Frontal cortex (tissue), 4 donors: ENCODE measurements around the gene GRIN3B. TPM values are rescaled to one million over a fixed set of nuclear protein-coding genes. Genes with fewer than 3 reads are reported as not detected.

Source experiments
- DNase-seq, 2 donors: peaks; one replicate each; pipeline ENCODE4 v3.0.0; 2012; ENCODE audit warnings: low spot score in 2 of 2
- FAIRE-seq: peaks from 2 replicates; lab custom pipeline; 2012; peaks lifted over from hg19 to GRCh38; lab: Jason Lieb, UNC
- total RNA-seq: library from RNA; depleted of rRNA; stranded (reverse); fragments of >200 nt; gene quantifications from one replicate; pipeline ENCODE4 v1.2.3, GENCODE V29; 2014
- donor health status: control.
- donor health status: control.
- donor health status: control.

The GRIN3B gene
- total RNA-seq, 1 donor from 2014 or later = under 0.01 TPM

GRCh38 chr19:1038978-1039645 is 38.9 kb downstream of the GRIN3B start:
- no peak for FAIRE-seq

DNA sequence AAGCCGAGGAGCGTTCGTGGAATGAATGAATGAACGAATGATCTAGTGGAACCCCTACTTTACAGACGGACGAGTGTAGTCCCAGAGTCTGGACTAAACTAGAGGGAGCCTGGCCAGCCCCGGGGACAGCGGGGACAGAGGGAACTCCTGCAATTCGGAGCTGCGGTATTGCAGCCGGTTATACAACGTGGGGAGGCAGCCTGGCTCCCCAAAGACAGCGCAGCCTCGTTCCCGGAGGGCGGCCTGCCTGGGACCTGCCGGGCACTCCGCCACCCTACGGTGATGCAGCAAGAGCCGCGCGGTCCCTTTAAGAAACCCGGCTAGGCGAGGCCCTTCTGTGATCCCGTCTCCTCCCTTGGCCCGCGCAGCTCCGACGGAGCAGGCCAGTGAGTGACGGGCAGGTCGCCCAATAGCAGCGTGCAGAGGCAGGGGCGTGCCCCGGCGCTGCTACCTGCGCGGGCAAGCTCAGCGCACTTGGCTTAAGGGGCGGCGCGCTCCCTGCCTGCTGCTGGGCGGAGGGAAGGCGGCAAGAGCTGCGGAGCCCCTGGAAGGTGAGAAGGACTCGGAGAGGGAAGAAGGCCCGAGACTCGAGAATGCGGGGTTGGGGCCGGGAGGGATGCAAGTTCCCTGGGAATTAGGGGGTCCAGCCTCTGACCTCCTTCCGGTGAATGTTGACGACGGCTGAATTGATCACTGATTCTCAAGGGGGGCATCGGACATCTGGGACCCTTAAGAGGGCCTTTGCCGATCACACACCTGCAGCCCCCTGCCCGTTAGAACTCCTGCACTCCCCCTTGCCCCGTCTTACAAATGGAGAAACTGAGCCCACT is 39.6 kb downstream of the GRIN3B start, which contains the start of gene ABCA7:
Gene ABCA7, plus strand, starts transcription at position 462 of the 830 bp plus-strand sequence. CDS start 1,255 bp downstream, outside the sequence.
- FAIRE-seq (no peak), DNase-seq (peak; percentile 87 to 96)

More at GRCh38 chr19:1038978-1039645, 38.9 kb downstream of the GRIN3B start:
- no peak for DNase-seq

- no peak for FAIRE-seq
Observed at GRCh38 chr19:1040476-1041271, 40.5 kb downstream of the GRIN3B start.

DNA sequence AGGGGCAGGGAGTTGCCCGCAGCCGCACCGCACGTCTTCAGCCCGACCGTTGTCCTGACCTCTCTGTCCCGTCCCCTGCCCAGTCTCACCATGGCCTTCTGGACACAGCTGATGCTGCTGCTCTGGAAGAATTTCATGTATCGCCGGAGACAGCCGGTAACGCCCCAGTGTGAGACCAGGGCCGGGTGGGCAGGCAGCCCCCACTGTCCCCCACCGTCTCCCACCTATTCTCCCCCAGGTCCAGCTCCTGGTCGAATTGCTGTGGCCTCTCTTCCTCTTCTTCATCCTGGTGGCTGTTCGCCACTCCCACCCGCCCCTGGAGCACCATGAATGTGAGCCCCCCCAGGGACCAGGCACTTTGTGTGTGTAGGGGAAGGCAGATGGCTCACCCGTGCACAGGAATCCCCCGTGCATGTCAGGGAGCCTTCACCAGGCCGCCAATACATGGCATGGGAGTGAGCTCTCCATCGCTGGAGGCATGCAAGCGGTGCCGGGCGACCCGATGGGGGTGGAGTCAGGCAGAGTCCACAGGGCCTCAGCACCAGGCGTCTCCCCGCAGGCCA is 41.1 kb downstream of the GRIN3B start:
- no peak for DNase-seq
- FAIRE-seq = no peak

More at GRCh38 chr19:1040476-1041271, 40.5 kb downstream of the GRIN3B start:
- DNase-seq = peak; percentile 94 to 97

GRCh38 chr19:1041835-1042685 is 41.8 kb downstream of the GRIN3B start:
- DNase-seq (no peak), FAIRE-seq (no peak)

DNA sequence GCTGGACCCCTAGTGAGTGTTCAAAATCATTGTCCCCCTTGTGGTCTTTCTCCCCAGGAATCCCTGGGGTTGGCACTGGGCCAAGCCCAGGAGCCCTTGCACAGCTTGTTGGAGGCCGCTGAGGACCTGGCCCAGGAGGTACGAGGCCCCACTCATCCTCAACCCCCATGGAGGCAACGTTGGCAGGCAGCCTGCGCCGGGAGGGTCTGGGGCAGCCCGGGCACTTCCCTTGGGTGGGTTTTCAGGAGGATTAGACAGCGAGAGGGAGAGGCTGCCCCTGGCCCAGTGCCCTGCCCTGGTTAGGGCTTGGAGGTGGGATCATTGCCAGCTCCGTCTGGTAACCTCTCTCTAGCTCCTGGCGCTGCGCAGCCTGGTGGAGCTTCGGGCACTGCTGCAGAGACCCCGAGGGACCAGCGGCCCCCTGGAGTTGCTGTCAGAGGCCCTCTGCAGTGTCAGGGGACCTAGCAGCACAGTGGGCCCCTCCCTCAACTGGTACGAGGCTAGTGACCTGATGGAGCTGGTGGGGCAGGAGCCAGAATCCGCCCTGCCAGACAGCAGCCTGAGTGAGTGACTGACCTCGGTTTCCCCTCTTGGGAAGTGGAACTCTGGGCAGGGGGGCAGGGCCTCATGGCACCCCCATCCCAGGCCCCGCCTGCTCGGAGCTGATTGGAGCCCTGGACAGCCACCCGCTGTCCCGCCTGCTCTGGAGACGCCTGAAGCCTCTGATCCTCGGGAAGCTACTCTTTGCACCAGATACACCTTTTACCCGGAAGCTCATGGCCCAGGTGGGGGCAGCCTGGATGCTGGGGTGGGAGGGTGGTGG is 42.7 kb downstream of the GRIN3B start:
- no peak for DNase-seq
- no peak for FAIRE-seq

GRCh38 chr19:1045247-1045603 is 45.0 kb downstream of the GRIN3B start:
- no peak for FAIRE-seq
- DNase-seq = no peak

DNA sequence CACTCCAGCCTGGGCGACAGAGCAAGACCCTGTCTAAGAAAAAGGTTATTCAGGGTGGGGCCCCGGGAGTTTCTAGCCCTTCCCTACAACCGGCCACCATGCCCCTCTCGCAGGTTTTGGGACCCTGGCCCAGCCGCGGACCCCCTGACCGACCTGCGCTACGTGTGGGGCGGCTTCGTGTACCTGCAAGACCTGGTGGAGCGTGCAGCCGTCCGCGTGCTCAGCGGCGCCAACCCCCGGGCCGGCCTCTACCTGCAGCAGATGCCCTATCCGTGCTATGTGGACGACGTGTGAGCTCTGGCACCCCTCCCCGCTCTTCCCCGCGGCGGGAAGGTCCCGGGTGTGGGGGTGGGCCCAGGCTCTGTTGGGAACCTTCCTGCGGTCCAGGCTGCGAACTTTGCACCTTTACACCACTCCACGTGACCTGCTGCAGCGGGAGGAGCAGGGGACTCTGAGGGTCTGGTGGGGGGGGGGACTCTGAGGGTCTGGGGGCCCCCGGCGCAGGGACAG is 46.0 kb downstream of the GRIN3B start:
- DNase-seq = no peak

DNA sequence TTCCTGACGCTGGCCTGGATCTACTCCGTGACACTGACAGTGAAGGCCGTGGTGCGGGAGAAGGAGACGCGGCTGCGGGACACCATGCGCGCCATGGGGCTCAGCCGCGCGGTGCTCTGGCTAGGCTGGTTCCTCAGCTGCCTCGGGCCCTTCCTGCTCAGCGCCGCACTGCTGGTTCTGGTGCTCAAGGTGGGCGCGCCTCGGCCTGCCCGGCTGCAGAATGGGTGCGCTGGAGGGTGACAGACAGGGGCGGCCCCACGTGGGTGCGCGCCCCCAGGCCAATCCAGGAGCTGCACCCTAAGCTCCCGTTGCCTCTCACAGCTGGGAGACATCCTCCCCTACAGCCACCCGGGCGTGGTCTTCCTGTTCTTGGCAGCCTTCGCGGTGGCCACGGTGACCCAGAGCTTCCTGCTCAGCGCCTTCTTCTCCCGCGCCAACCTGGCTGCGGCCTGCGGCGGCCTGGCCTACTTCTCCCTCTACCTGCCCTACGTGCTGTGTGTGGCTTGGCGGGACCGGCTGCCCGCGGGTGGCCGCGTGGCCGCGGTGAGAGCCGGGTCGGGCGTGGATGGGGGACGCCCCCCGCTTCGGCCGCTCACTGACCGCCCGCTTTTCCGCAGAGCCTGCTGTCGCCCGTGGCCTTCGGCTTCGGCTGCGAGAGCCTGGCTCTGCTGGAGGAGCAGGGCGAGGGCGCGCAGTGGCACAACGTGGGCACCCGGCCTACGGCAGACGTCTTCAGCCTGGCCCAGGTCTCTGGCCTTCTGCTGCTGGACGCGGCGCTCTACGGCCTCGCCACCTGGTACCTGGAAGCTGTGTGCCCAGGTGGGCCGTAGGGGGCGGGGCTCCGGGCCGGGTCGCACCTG is 46.8 kb downstream of the GRIN3B start:
- FAIRE-seq (no peak), DNase-seq (no peak)

More for the DNA sequence above, 46.0 kb downstream of the GRIN3B start:
- FAIRE-seq = no peak

DNA sequence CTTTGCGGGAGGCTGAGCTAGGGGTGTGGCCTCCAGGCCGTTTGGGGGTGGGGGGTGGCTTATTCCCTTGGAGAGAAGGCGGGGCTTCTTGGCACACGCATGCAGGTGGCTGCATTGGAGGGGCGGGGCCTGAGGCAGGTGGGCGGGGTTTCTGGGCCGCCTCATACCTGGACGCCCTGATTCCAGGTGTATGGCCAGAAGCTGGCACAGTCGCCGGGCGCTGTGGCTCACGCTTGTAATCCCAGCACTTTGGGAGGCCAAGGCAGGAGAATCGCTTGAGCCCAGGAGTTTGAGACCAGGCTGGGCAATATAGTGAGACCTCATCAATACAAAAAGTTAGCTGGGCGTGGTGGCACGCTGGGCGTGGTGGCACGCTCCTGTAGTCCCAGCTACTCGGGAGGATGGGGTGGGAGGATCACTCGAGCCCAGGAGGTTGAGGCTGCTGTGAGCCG is 47.5 kb downstream of the GRIN3B start:
- no peak for FAIRE-seq
- DNase-seq = no peak

- FAIRE-seq = no peak
- no peak for DNase-seq
Observed at GRCh38 chr19:1049106-1049505, 48.9 kb downstream of the GRIN3B start.

DNA sequence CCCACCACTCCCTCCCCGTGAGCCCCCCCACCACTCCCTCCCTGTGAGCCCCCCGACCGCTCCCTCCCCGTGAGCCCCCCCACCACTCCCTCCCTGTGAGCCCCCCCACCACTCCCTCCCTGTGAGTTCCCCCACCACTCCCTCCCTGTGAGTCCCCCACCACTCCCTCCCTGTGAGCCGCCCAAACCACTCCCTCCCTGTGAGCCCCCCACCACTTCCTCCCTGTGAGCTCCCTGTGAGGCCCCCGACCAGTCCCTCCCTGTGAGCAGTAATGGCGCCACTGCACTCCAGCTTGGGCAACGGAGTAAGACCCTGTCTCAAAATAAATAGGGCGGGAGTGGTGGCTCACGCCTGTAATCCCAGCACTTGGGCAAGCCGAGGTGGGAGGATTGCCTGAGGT is 49.6 kb downstream of the GRIN3B start:
- FAIRE-seq (no peak), DNase-seq (no peak)

DNA sequence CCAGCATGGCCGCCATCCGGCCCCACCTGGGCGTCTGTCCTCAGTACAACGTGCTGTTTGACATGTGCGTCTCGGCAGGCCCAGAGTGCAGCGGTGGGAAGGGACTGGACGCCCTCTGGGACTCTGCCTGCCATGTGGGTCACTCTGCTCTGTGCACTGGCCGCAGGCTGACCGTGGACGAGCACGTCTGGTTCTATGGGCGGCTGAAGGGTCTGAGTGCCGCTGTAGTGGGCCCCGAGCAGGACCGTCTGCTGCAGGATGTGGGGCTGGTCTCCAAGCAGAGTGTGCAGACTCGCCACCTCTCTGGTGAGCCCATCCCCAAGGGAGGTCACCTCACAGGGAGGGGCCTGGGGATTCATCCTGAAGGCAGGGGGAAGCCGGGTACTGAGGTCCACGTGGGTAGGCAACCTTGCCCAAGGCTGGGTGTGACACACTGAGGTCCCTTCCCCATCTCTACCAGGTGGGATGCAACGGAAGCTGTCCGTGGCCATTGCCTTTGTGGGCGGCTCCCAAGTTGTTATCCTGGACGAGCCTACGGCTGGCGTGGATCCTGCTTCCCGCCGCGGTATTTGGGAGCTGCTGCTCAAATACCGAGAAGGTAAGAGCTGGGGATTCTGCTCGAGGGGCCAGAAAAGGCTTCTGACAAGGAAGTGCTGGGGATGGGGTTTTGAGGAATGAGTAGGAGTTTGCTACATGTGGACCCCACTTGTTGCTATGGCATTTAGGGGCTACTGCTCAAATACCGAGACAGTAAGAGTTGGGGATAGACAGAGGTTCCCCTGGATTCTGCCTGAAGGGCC is 51.0 kb downstream of the GRIN3B start:
- no peak for FAIRE-seq
- no peak for DNase-seq

GRCh38 chr19:1051791-1052190 is 51.6 kb downstream of the GRIN3B start:
- no peak for DNase-seq
- FAIRE-seq = no peak

GRCh38 chr19:1052349-1052975 is 52.2 kb downstream of the GRIN3B start:
- no peak for DNase-seq
- no peak for FAIRE-seq
